HEK293 (cell line): Measurements from ENCODE around the gene ARNT2.

Experiments used
- CTCF ChIP-seq: fragments of 450-650 bp; formaldehyde crosslinking; IDR thresholded peaks from 2 replicates; pipeline ENCODE4 v1.5.1; 2016; ENCODE audit warnings: missing biosample characterization, missing genetic modification characterization
- ZIC2 ChIP-seq: fragments of 450-650 bp; formaldehyde crosslinking; IDR thresholded peaks from 2 replicates; pipeline ENCODE4 v1.5.1; 2016; ENCODE audit warnings: missing biosample characterization, missing genetic modification characterization

GRCh38 chr15:80436511-80437307 lies 32.5 kb downstream of the ARNT2 start:
- TF ChIP-seq CTCF (no peak), ZIC2 (tag by site-specific recombination) (no peak)
